K562 (cell line): Measurements from ENCODE around the gene APBA2. TPM values are rescaled to one million over a fixed set of nuclear protein-coding genes. Genes with fewer than 3 reads are reported as not detected.

ENCODE experiments used
- DPF2 ChIP-seq: fragments of 450-650 bp; IDR thresholded peaks from 2 replicates; pipeline ENCODE4 v1.6.1; 2016
- ESRRB ChIP-seq: fragments of 250-450 bp; sonication (Bioruptor Pico); IDR thresholded peaks from 2 replicates; pipeline ENCODE4 v1.5.0; 2020; ENCODE audit warnings: mild to moderate bottlenecking, moderate library complexity, borderline replicate concordance
- ETS2 ChIP-seq: IDR thresholded peaks from 2 replicates; pipeline ENCODE4 v1.6.1; 2016; ENCODE audit warnings: borderline replicate concordance, missing genetic modification characterization, mild to moderate bottlenecking, moderate library complexity, missing compliant biosample characterization; ENCODE audit not compliant: poor library complexity, severe bottlenecking
- HCFC1 ChIP-seq: IDR thresholded peaks from 2 replicates; pipeline ENCODE4 v1.6.1; 2012; ENCODE audit warnings: low read depth, low read length, improper control_type of control experiment
- KDM4B ChIP-seq, 2 experiments: fragments of 450-650 bp in 1 of 2; sonication (generic) in 1 of 2; IDR thresholded peaks; 2 replicates each; pipeline ENCODE4 v1.6.1; 2016 to 2017; ENCODE audit warnings: borderline replicate concordance in 2 of 2, antibody characterized with exemption in 1 of 2, low read depth in 1 of 2, mild to moderate bottlenecking in 1 of 2
- MTA3 ChIP-seq: fragments of 450-650 bp; formaldehyde crosslinking; IDR thresholded peaks from 2 replicates; pipeline ENCODE4 v1.6.1; 2017; ENCODE audit warnings: mild to moderate bottlenecking, borderline replicate concordance
- NFIX ChIP-seq: fragments of 250-450 bp; sonication (Bioruptor Pico); IDR thresholded peaks from 2 replicates; pipeline ENCODE4 v1.4.0; 2020; ENCODE audit warnings: low read depth, mild to moderate bottlenecking, moderate library complexity
- SIX5 ChIP-seq, 2 experiments: IDR thresholded peaks; 2 replicates each; pipeline ENCODE4 v1.6.1; 2011; ENCODE audit warnings: low read length in 2 of 2, borderline replicate concordance in 1 of 2, low read depth in 1 of 2, mild to moderate bottlenecking in 1 of 2, moderate library complexity in 1 of 2; ENCODE audit not compliant: insufficient read depth in 1 of 2
- STAT5B ChIP-seq: fragments of 250-450 bp; sonication (Bioruptor Pico); IDR thresholded peaks from 2 replicates; pipeline ENCODE4 v1.8.0; 2021; ENCODE audit warnings: mild to moderate bottlenecking, inconsistent platforms
- ZNF23 ChIP-seq: fragments of 250-450 bp; sonication (Bioruptor Pico); IDR thresholded peaks from 2 replicates; pipeline ENCODE4 v1.4.0; 2020; ENCODE audit warnings: mild to moderate bottlenecking
- polyA plus RNA-seq, 8 experiments: library from polyadenylated mRNA; depleted of rRNA in 4 of 8; stranded (reverse) in 5 of 8; unstranded in 3 of 8; fragments of >200 nt; fragmentation: Nextera tagmentation in 2 of 8; fragmentation: Illumina TruSeq in 1 of 8; extraction: Ambion mirVana in 2 of 8; extraction: Trizol in 1 of 8; gene quantifications; 2 replicates each; pipeline versions ENCODE4 v1.2.1 to v1.2.3, GENCODE V29; 2011 to 2014; ENCODE audit warnings: inconsistent platforms in 1 of 8, missing spikeins in 1 of 8
- total RNA-seq, 7 experiments: library from RNA; depleted of rRNA in 6 of 7; stranded (reverse); fragments of >200 nt in 6 of 7; fragmentation: Illumina TruSeq in 2 of 7; extraction: Trizol in 2 of 7; gene quantifications; 2 replicates each; pipeline versions ENCODE4 v1.2.1 to v1.2.3, GENCODE V29; 2011 to 2021; ENCODE audit warnings: low replicate concordance in 1 of 7
- TF ChIP-seq, protein P1 (sequence below): fragments of 250-450 bp; sonication (Bioruptor Pico); IDR thresholded peaks from 2 replicates; pipeline ENCODE4 v1.5.0; 2020; ENCODE audit warnings: mild to moderate bottlenecking
- TF ChIP-seq, protein P2 (sequence below): IDR thresholded peaks from 3 replicates; pipeline ENCODE4 v1.6.1; 2011; ENCODE audit warnings: borderline replicate concordance, mild to moderate bottlenecking, moderate library complexity; ENCODE audit not compliant: insufficient read length; ENCODE audit errors: extremely low read depth

Gene APBA2
- total and polyA plus RNA-seq, 9 of the 15 experiments (the other 6 are each of a cell fraction or from before 2014, with no cell fraction given), result 0.24 to 40.9 (median 25.2) TPM

DNA sequence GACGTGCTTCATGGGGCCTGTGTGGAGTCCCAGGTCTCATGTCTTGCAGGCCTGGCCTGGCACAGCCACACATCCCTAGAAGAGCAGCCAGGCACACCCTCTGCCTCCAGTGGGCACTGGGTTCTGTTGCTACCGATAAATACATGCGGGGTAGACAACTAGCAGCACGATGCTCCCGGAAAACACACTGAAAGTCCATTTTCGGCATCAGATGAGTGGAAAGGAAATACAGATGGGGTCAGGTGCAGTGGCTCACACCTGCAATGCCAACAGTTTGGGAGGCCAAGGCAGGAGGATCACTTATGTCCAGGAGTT is 218.7 kb downstream of the APBA2 start (continued):
- TF ChIP-seq SIX5 (IDR thresholded peaks at IDR 0.05; ENCODE audit: borderline replicate concordance in 1 of 2, insufficient read depth in 1 of 2, low read depth in 1 of 2, low read length in 2 of 2) (no peak), HCFC1 (no peak), STAT5B (CRISPR knock-in tag) (no peak), DPF2 (no peak), ETS2 (tag) (no peak), NFIX (CRISPR knock-in tag) (no peak), KDM4B (IDR thresholded peaks at IDR 0.05; ENCODE audit: borderline replicate concordance in 2 of 2, low read depth in 1 of 2) (no peak), ESRRB (no peak), MTA3 (no peak), ZNF23 (CRISPR knock-in tag) (no peak)
- TF ChIP-seq, protein P1, sequence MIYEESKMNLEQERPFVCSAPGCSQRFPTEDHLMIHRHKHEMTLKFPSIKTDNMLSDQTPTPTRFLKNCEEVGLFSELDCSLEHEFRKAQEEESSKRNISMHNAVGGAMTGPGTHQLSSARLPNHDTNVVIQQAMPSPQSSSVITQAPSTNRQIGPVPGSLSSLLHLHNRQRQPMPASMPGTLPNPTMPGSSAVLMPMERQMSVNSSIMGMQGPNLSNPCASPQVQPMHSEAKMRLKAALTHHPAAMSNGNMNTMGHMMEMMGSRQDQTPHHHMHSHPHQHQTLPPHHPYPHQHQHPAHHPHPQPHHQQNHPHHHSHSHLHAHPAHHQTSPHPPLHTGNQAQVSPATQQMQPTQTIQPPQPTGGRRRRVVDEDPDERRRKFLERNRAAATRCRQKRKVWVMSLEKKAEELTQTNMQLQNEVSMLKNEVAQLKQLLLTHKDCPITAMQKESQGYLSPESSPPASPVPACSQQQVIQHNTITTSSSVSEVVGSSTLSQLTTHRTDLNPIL (CRISPR knock-in tag), result no peak
- TF ChIP-seq, protein P2, sequence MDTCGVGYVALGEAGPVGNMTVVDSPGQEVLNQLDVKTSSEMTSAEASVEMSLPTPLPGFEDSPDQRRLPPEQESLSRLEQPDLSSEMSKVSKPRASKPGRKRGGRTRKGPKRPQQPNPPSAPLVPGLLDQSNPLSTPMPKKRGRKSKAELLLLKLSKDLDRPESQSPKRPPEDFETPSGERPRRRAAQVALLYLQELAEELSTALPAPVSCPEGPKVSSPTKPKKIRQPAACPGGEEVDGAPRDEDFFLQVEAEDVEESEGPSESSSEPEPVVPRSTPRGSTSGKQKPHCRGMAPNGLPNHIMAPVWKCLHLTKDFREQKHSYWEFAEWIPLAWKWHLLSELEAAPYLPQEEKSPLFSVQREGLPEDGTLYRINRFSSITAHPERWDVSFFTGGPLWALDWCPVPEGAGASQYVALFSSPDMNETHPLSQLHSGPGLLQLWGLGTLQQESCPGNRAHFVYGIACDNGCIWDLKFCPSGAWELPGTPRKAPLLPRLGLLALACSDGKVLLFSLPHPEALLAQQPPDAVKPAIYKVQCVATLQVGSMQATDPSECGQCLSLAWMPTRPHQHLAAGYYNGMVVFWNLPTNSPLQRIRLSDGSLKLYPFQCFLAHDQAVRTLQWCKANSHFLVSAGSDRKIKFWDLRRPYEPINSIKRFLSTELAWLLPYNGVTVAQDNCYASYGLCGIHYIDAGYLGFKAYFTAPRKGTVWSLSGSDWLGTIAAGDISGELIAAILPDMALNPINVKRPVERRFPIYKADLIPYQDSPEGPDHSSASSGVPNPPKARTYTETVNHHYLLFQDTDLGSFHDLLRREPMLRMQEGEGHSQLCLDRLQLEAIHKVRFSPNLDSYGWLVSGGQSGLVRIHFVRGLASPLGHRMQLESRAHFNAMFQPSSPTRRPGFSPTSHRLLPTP, result no peak
- TF ChIP-seq, all 486 proteins: peak for 0
